Heart right ventricle (tissue), 16 donors: ENCODE results near the gene FIBIN. TPM values are rescaled to one million over a fixed set of nuclear protein-coding genes. Genes with fewer than 3 reads are reported as not detected.

Source experiments
- ATAC-seq, 8 donors: fragments of 200-7000 bp; cut with Tn5 transposase; one replicate each; pipeline ENCODE4 v1.9.1; 2020; ENCODE audit warnings: mild to moderate bottlenecking in 8 of 8, moderate library complexity in 8 of 8, moderate number of reproducible peaks in 1 of 8
- DNase-seq, 2 donors: peaks; one replicate each; pipeline ENCODE4 v3.0.0-alpha.2; 2020
- H3K27ac ChIP-seq, 10 donors: fragments of 200-600 bp; sonication (generic) in 2 of 10; one replicate each; pipeline versions ENCODE4 v1.5.0 to v1.8.0; 2020 to 2022; ENCODE audit warnings: mild to moderate bottlenecking in 3 of 10
- H3K27me3 ChIP-seq, 7 donors: fragments of 200-600 bp; one replicate each; pipeline ENCODE4 v1.8.0; 2021 to 2022; ENCODE audit warnings: mild to moderate bottlenecking in 2 of 7
- H3K36me3 ChIP-seq, 9 donors: fragments of 200-600 bp; sonication (generic) in 1 of 9; one replicate each; pipeline versions ENCODE4 v1.5.0 to v1.8.0; 2020 to 2022; ENCODE audit warnings: mild to moderate bottlenecking in 2 of 9
- H3K4me1 ChIP-seq, 9 donors: fragments of 200-600 bp; sonication (generic) in 1 of 9; one replicate each; pipeline versions ENCODE4 v1.5.0 to v1.8.0; 2020 to 2022; ENCODE audit warnings: mild to moderate bottlenecking in 4 of 9
- H3K4me3 ChIP-seq, 10 donors: fragments of 200-600 bp; sonication (generic) in 2 of 10; one replicate each; pipeline versions ENCODE4 v1.5.0 to v1.8.0; 2020 to 2022; ENCODE audit warnings: mild to moderate bottlenecking in 7 of 10, moderate library complexity in 2 of 10
- H3K9me3 ChIP-seq, 11 donors: fragments of 200-600 bp in 10 of 11; sonication (generic) in 2 of 11; one replicate each; pipeline versions ENCODE4 v1.5.0 to v1.8.0; 2013 to 2022; ENCODE audit warnings: mild to moderate bottlenecking in 2 of 11, control low read depth in 1 of 11, moderate library complexity in 1 of 11
- WGBS, 2 donors: extraction: QIAGEN DNeasy Blood & Tissue Kit; methylation state at CpG; one replicate each; pipeline ENCODE4 v1.1.7; 2013; ENCODE audit warnings: inconsistent platforms in 1 of 2; 5-methylcytosine and 5-hydroxymethylcytosine counted together
- intact Hi-C, 10 donors: fragments of 100-400 bp; cut with DNase I; formaldehyde crosslinking; loops; one replicate each; pipeline versions ENCODE4 v1.11.1 to v1.14.2; 2022
- polyA plus RNA-seq, 2 donors: library from polyadenylated mRNA; stranded (reverse); fragments of 200-250 nt; gene quantifications; one replicate each; pipeline ENCODE4 v1.2.3, GENCODE V29; 2013
- total RNA-seq, 10 donors: library from RNA; stranded (reverse); fragmentation: NEBNext Ultra II Directional in 3 of 10; extraction: Animal tissue kit (Norgen Biotek cat#: 25700) in 3 of 10; gene quantifications; one replicate each; pipeline versions ENCODE4 v1.2.1 to v1.2.4, GENCODE V29; 2021 to 2023
- TF ChIP-seq, protein P1 (sequence below), 9 donors: fragments of 200-600 bp; sonication (generic) in 2 of 9; IDR thresholded peaks; one replicate each; pipeline versions ENCODE4 v1.5.0 to v1.8.0; 2021 to 2022; ENCODE audit warnings: antibody characterized with exemption in 9 of 9, mild to moderate bottlenecking in 5 of 9, moderate library complexity in 1 of 9
- donor health status: Arrhythmogenic right ventricular cardiomyopathy.
- donor health status: ischemic (EF 13 %, LVEDD 7.1; RV severe dilation, severe dysfunction).
- donor health status: healthy with polysubstance abuse.
- donor health status: DM: no; HTN: yes; CAD: no.
- donor health status: DM: no; HTN: no; CAD: no.
- donor health status: ischemic (EF 25% LVEDD 6.9; RV normal size, moderate dysfunction).
- donor health status: ischemic (EF 25% LVEDD 5.7; RV mildly dilated, moderate dysfunction).
- donor health status: healthy.
- donor health status: DM: yes; HTN: yes; CAD: no.
- donor health status: Ischemic cardiomyopathy.
- donor health status: ischemic (EF 35%, LVEDD 5.7; RV mildly dilated, moderate dysfunction).
- donor health status: nonischemic (EF 11% LVEDD 7.7; RV severe dilation, severe dysfunction).
- donor health status: DM: yes; HTN: yes; CAD: no.
- donor health status: PGD.
- donor health status: ischemic (EF 29% LVEDD 5.4; RV normal size, mild dysfunction).
- donor health status: nonischemic (EF 23%, LVEDD 6.1; RV moderate dilation, normal function).

FIBIN gene
- total and polyA plus RNA-seq, 12 donors: 3.5 to 13.8 (median 5.9) TPM

DNA sequence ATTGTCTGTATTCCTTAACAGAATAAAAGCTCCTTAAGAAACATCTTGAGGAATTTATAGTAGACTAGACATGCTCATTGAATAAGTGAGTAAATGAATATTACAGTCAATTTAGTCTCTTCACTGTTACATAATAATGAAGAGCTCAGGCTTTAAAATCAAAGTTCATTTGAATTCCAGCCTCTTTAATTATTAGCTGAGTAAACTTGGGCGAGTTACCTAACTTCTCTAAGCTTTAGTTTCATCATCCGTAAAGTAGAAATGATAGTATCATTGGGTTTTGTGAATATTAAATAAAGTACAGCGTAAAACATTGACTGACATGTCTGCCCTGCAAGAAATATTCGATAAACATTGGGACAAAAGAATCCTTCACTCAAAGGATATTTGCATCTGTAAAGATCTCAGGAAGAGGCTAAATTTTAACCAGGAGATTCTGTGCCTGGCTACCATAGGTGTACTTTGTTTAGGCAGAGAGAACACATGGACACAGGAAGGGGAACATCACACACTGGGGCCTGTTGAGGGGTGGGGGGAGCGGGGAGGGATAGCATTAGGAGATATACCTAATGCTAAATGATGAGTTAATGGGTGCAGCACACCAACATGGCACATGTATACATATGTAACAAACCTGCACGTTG, 31.5 kb downstream of the FIBIN start:
- Histone ChIP-seq H3K27me3 (peaks cover 0 to 6% (median 0%) of the 10 kb centered on the region in 7 donors), H3K4me3 (no peak overlapping the region), H3K9me3 (no peaks in the 10 kb centered on the region), H3K4me1 (peaks cover 0 to 6% (median 0%) of the 10 kb centered on the region in 9 donors), H3K36me3 (no peaks in the 10 kb centered on the region), H3K27ac (no peak overlapping the region)
- WGBS, 2 donors: 84 to 88% methylated on average over 6 of the region's 6 CpGs
- intact Hi-C loops: no loop called here
- ATAC-seq (no peak), DNase-seq (no peak)
- TF ChIP-seq, protein P1, sequence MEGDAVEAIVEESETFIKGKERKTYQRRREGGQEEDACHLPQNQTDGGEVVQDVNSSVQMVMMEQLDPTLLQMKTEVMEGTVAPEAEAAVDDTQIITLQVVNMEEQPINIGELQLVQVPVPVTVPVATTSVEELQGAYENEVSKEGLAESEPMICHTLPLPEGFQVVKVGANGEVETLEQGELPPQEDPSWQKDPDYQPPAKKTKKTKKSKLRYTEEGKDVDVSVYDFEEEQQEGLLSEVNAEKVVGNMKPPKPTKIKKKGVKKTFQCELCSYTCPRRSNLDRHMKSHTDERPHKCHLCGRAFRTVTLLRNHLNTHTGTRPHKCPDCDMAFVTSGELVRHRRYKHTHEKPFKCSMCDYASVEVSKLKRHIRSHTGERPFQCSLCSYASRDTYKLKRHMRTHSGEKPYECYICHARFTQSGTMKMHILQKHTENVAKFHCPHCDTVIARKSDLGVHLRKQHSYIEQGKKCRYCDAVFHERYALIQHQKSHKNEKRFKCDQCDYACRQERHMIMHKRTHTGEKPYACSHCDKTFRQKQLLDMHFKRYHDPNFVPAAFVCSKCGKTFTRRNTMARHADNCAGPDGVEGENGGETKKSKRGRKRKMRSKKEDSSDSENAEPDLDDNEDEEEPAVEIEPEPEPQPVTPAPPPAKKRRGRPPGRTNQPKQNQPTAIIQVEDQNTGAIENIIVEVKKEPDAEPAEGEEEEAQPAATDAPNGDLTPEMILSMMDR (IDR thresholded peaks at IDR 0.05): no peak

DNA sequence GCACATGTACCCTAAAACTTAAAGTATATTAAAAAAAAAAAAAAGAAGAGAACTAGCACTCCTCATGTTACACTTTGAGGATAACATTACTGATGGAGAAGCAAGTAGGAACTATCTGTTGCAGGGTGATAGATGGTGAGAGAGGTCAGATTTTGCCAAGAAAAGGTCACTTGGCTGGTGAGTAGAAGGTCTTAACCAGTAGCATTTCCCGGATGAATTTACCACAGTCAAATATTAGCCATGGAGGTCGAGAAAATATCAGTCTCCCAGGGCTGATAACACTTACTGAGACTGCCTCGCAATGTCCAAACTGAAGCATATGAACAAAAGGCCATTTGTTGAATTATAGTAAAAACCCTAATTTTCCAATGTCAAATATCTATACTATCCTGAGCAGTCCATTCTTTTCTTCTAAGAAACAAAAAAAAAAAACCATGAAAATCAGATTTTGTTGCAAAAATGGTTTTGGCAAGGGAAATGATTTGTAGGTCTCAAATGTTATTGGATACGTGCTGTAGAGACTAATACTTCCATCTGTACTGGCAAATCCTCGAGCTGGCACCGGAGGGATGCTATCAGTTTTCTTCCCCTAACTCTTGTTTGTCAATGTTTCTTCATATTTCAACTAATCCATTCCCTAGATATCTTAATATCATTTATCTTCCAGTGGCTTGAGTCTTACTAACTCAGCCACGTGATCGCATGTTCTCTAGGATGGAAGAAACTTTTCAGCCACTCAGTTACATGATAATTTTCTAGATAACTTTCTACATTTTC, 32.2 kb downstream of the FIBIN start:
- ATAC-seq (no peak), DNase-seq (no peak)
- H3K9me3 ChIP-seq: no peaks in the 10 kb centered on the region
- intact Hi-C loops: no loop called here
- TF ChIP-seq, protein P1 (IDR thresholded peaks at IDR 0.05): no peak
- H3K4me1 ChIP-seq: peaks cover 0 to 6% (median 0%) of the 10 kb centered on the region in 9 donors
- WGBS, 2 donors: 80 to 83% methylated on average over 8 of the region's 8 CpGs
- no peaks in the 10 kb centered on the region for H3K36me3 ChIP-seq
- no peak overlapping the region for H3K4me3 ChIP-seq
- H3K27ac ChIP-seq: no peak overlapping the region
- peaks cover 0 to 6% (median 0%) of the 10 kb centered on the region in 7 donors for H3K27me3 ChIP-seq

- ATAC-seq: peak in 5 of 8 donors; percentile 42 to 63 (median 61)
- H3K27me3 ChIP-seq: peaks cover 0 to 6% (median 0%) of the 10 kb centered on the region in 7 donors
- peak overlapping the region in 1 of 10 donors; percentile 1 for H3K27ac ChIP-seq
- intact Hi-C loops: no loop called here
- TF ChIP-seq, protein P1 (IDR thresholded peaks at IDR 0.05): no peak
- no peaks in the 10 kb centered on the region for H3K36me3 ChIP-seq
- no peak for DNase-seq
- H3K9me3 ChIP-seq: peaks cover 0 to 3% (median 0%) of the 10 kb centered on the region in 11 donors
- no peak overlapping the region for H3K4me3 ChIP-seq
- WGBS, 2 donors: 63 to 75% methylated on average over 1 of the region's 1 CpG
- peaks cover 0 to 6% (median 0%) of the 10 kb centered on the region in 9 donors for H3K4me1 ChIP-seq
Observed at GRCh38 chr11:27028561-27028965, 34.7 kb downstream of the FIBIN start.

GRCh38 chr11:27029966-27030365, 36.1 kb downstream of the FIBIN start:
- no peak for DNase-seq
- peaks cover 0 to 6% (median 0%) of the 10 kb centered on the region in 7 donors for H3K27me3 ChIP-seq
- no peak overlapping the region for H3K4me3 ChIP-seq
- H3K36me3 ChIP-seq: no peaks in the 10 kb centered on the region
- peaks cover 0 to 11% (median 3%) of the 10 kb centered on the region in 11 donors for H3K9me3 ChIP-seq
- peaks cover 0 to 6% (median 0%) of the 10 kb centered on the region in 9 donors for H3K4me1 ChIP-seq
- intact Hi-C loops: no loop called here
- no peak overlapping the region for H3K27ac ChIP-seq
- 89 to 100% methylated on average over 1 of the region's 1 CpG for WGBS, 2 donors
- TF ChIP-seq, protein P1 (IDR thresholded peaks at IDR 0.05): no peak
- ATAC-seq: no peak
